Common myeloid progenitor, CD34-positive (primary cell): Measurements from ENCODE around the gene GADD45A. TPM values are rescaled to one million over a fixed set of nuclear protein-coding genes. Genes with fewer than 3 reads are reported as not detected.

Experiments used
- CTCF ChIA-PET: fragments of 350-600 bp; sonication (Branson Sonifier 250); formaldehyde crosslinking; loops from one replicate; lab custom pipeline; 2021; ENCODE audit warnings: antibody characterized with exemption; lab: Charles Lee
- POLR2A ChIA-PET: fragments of 350-600 bp; sonication (Branson Sonifier 250); formaldehyde crosslinking; loops from one replicate; lab custom pipeline; 2021; ENCODE audit warnings: antibody characterized with exemption; lab: Charles Lee
- DNase-seq, 3 donors: peaks; one replicate each; pipeline versions ENCODE4 v3.0.0 to v3.0.0-alpha.2; 2013
- H3K27ac ChIP-seq, 2 experiments: 1 replicate in 1 of 2; 2 replicates in 1 of 2; pipeline ENCODE4 v1.7.0; 2013; ENCODE audit warnings: inconsistent platforms in 2 of 2, low read length in 2 of 2, mild to moderate bottlenecking in 2 of 2, low read depth in 1 of 2, moderate library complexity in 1 of 2; ENCODE audit not compliant: severe bottlenecking in 2 of 2, insufficient read depth in 1 of 2, poor library complexity in 1 of 2
- H3K27me3 ChIP-seq, 5 experiments: replicated peaks in 2 of 5; 1 replicate in 3 of 5; 2 replicates in 2 of 5; pipeline versions ENCODE4 v1.6.1 to v1.7.0; 2013; ENCODE audit warnings: low read length in 4 of 5, mild to moderate bottlenecking in 2 of 5, moderate library complexity in 2 of 5, inconsistent platforms in 1 of 5; ENCODE audit not compliant: insufficient read depth in 5 of 5, control insufficient read depth in 4 of 5
- H3K36me3 ChIP-seq, 4 experiments: 1 replicate in 2 of 4; 2 replicates in 2 of 4; pipeline versions ENCODE4 v1.6.1 to v1.7.0; 2013; ENCODE audit warnings: low read length in 3 of 4, control low read depth in 1 of 4, mild to moderate bottlenecking in 1 of 4; ENCODE audit not compliant: control insufficient read depth in 4 of 4, insufficient read depth in 4 of 4
- H3K4me1 ChIP-seq, 4 experiments: 1 replicate in 3 of 4; 2 replicates in 1 of 4; pipeline versions ENCODE4 v1.6.1 to v1.7.1; 2013; ENCODE audit warnings: low read length in 3 of 4, mild to moderate bottlenecking in 3 of 4, control low read depth in 1 of 4, inconsistent platforms in 1 of 4, moderate library complexity in 1 of 4; ENCODE audit not compliant: control insufficient read depth in 4 of 4, insufficient read depth in 4 of 4; ENCODE audit errors: control extremely low read depth in 1 of 4
- H3K4me3 ChIP-seq, 7 experiments: 1 replicate in 4 of 7; 2 replicates in 3 of 7; pipeline versions ENCODE4 v1.5.1 to v1.7.0; 2013; ENCODE audit warnings: mild to moderate bottlenecking in 7 of 7, low read length in 6 of 7, moderate library complexity in 6 of 7, inconsistent platforms in 2 of 7, low read depth in 2 of 7, control low read depth in 1 of 7; ENCODE audit not compliant: insufficient read depth in 4 of 7, control insufficient read depth in 1 of 7; ENCODE audit errors: extremely low read depth in 1 of 7
- H3K9me3 ChIP-seq, 5 experiments: 1 replicate in 4 of 5; 2 replicates in 1 of 5; pipeline versions ENCODE4 v1.6.1 to v1.7.1; 2013; ENCODE audit warnings: low read length in 4 of 5, mild to moderate bottlenecking in 2 of 5, inconsistent platforms in 1 of 5, low read depth in 1 of 5, moderate library complexity in 1 of 5; ENCODE audit not compliant: control insufficient read depth in 4 of 5, insufficient read depth in 2 of 5; ENCODE audit errors: control extremely low read depth in 1 of 5
- WGBS: methylation state at CpG from one replicate; pipeline ENCODE4 v1.1.5; 2013; ENCODE audit not compliant: insufficient coverage; 5-methylcytosine and 5-hydroxymethylcytosine counted together
- polyA plus RNA-seq: library from polyadenylated mRNA; unstranded; fragments of 120-200 nt; gene quantifications from one replicate; pipeline ENCODE4 v1.2.1, GENCODE V29; 2013

GADD45A gene
- 46.6 TPM for polyA plus RNA-seq

GRCh38 chr1:67685067-67685557 lies at the start of gene GADD45A:
TSS of gene GADD45A (plus strand) at chr1:67685201. CDS start at chr1:67685495, 294 bp downstream.
- Histone ChIP-seq H3K27ac (peak within 1 kb of the TSS; percentile 62 to 88), H3K36me3 (peaks cover 0 to 17% (median 6%) of the 10 kb centered on the region in 4 experiments), H3K4me1 (peaks cover 32 to 51% (median 41%) of the 10 kb centered on the region in 4 experiments), H3K9me3 (no peaks in the 10 kb centered on the region), H3K27me3 (no peaks in the 10 kb centered on the region), H3K4me3 (peak within 1 kb of the TSS; percentile 84 to 95 (median 93))
- ChIA-PET POLR2A (interaction anchor here (1.1 to 2.4 kb wide), 7 partner anchors 10 to 124 kb away, joined by 3 to 30 read pairs (median 4); no protein-coding TSS in a partner anchor), CTCF (interaction anchor here (0.5 to 4.8 kb wide), 10 partner anchors 9 to 150 kb away, joined by 3 to 20 read pairs (median 4); no protein-coding TSS in a partner anchor)
- WGBS, result 0% methylated on average over 32 of the region's 39 CpGs
- DNase-seq, result peak; percentile 98 to 99 (median 99)

- Histone ChIP-seq H3K27me3 (no peaks in the 10 kb centered on the region), H3K4me1 (peaks cover 20 to 61% (median 44%) of the 10 kb centered on the region in 4 experiments), H3K27ac (no peak overlapping the region), H3K4me3 (peak overlapping the region in 2 of 7 experiments; percentile 57 to 67), H3K9me3 (no peaks in the 10 kb centered on the region), H3K36me3 (no peaks in the 10 kb centered on the region)
- ChIA-PET CTCF (no interaction called here), POLR2A (no interaction called here)
- DNase-seq, result peak; percentile 22 to 80 (median 68)
Measured at GRCh38 chr1:67636146-67636545, 48.9 kb upstream of the GADD45A start.

GRCh38 chr1:67639361-67639760 lies 45.6 kb upstream of the GADD45A start:
- POLR2A ChIA-PET, result interaction anchor here (0.6 kb wide), 1 partner anchor 40 kb away, joined by 3 read pairs; no protein-coding TSS in a partner anchor
- no peak for DNase-seq
- no peak overlapping the region for H3K4me3 ChIP-seq
- H3K9me3 ChIP-seq, result no peaks in the 10 kb centered on the region
- WGBS, result 95% methylated on average over 5 of the region's 6 CpGs
- H3K27ac ChIP-seq, result no peak overlapping the region
- peaks cover 9 to 34% (median 20%) of the 10 kb centered on the region in 4 experiments for H3K4me1 ChIP-seq
- CTCF ChIA-PET, result interaction anchor here (0.9 to 1.0 kb wide), 2 partner anchors 78 to 81 kb away, joined by 3 to 4 read pairs; no protein-coding TSS in a partner anchor
- H3K27me3 ChIP-seq, result no peaks in the 10 kb centered on the region
- no peaks in the 10 kb centered on the region for H3K36me3 ChIP-seq

GRCh38 chr1:67642629-67643028 lies 42.4 kb upstream of the GADD45A start:
- Histone ChIP-seq H3K27me3 (no peaks in the 10 kb centered on the region), H3K4me1 (peaks cover 0 to 14% (median 7%) of the 10 kb centered on the region in 4 experiments), H3K36me3 (no peaks in the 10 kb centered on the region), H3K4me3 (no peak overlapping the region), H3K27ac (no peak overlapping the region), H3K9me3 (no peaks in the 10 kb centered on the region)
- POLR2A ChIA-PET, result no interaction called here
- CTCF ChIA-PET, result no interaction called here
- over 99% methylated on average over 9 of the region's 9 CpGs for WGBS
- no peak for DNase-seq

GRCh38 chr1:67644566-67644965 lies 40.4 kb upstream of the GADD45A start:
- CTCF ChIA-PET, result interaction anchor here (1.2 kb wide), 1 partner anchor 116 kb away, joined by 3 read pairs; no protein-coding TSS in a partner anchor

GRCh38 chr1:67645495-67646144 lies 39.4 kb upstream of the GADD45A start:
- no peaks in the 10 kb centered on the region for H3K27me3 ChIP-seq
- H3K4me3 ChIP-seq, result no peak overlapping the region
- CTCF ChIA-PET, result interaction anchor here (1.0 to 2.4 kb wide), 3 partner anchors 29 to 84 kb away, joined by 4 to 8 read pairs (median 8); no protein-coding TSS in a partner anchor
- no peaks in the 10 kb centered on the region for H3K9me3 ChIP-seq
- WGBS, result 100% methylated on average over 2 of the region's 3 CpGs
- H3K4me1 ChIP-seq, result peaks cover 0 to 10% (median 7%) of the 10 kb centered on the region in 4 experiments
- no peak for DNase-seq
- no peaks in the 10 kb centered on the region for H3K36me3 ChIP-seq
- POLR2A ChIA-PET, result no interaction called here
- H3K27ac ChIP-seq, result no peak overlapping the region

More at GRCh38 chr1:67644566-67644965, 40.4 kb upstream of the GADD45A start:
- peaks cover 0 to 10% (median 7%) of the 10 kb centered on the region in 4 experiments for H3K4me1 ChIP-seq
- DNase-seq, result no peak
- 100% methylated on average over 3 of the region's 3 CpGs for WGBS
- POLR2A ChIA-PET, result no interaction called here
- H3K9me3 ChIP-seq, result no peaks in the 10 kb centered on the region
- no peak overlapping the region for H3K4me3 ChIP-seq
- H3K36me3 ChIP-seq, result no peaks in the 10 kb centered on the region
- no peak overlapping the region for H3K27ac ChIP-seq
- H3K27me3 ChIP-seq, result no peaks in the 10 kb centered on the region
